Neuronal stem cell (in vitro differentiated cells): ENCODE measurements around the gene B3GAT3.
A peak's percentile ranks its signal among the peaks of the same experiment; 100 is the strongest.
"Not testable (repeated sequence)": the region's sequence is repeated elsewhere in the genome, so short reads cannot be mapped to it uniquely, and the experiment has no call there.

Source experiments
- DNase-seq: peaks from one replicate; pipeline ENCODE4 v3.0.0-alpha.2; 2013; ENCODE audit warnings: low spot score
- H2AFZ ChIP-seq: one replicate; pipeline ENCODE4 v1.6.1; 2013; ENCODE audit warnings: mild to moderate bottlenecking, low read length, inconsistent platforms
- H2AK5ac ChIP-seq: 2 replicates; pipeline ENCODE4 v1.6.1; 2013; ENCODE audit warnings: low read depth, mild to moderate bottlenecking, inconsistent platforms, low read length, moderate library complexity, mixed read lengths
- H2BK120ac ChIP-seq: 2 replicates; pipeline ENCODE4 v1.6.1; 2013; ENCODE audit warnings: low read depth, mild to moderate bottlenecking, inconsistent platforms, low read length, moderate library complexity, mixed read lengths
- H2BK12ac ChIP-seq: one replicate; pipeline ENCODE4 v1.6.1; 2013; ENCODE audit warnings: low read length, inconsistent platforms
- H2BK15ac ChIP-seq: 2 replicates; pipeline ENCODE4 v1.6.1; 2013; ENCODE audit warnings: mild to moderate bottlenecking, low read length, inconsistent platforms, mixed read lengths
- H2BK5ac ChIP-seq: one replicate; pipeline ENCODE4 v1.6.1; 2013; ENCODE audit warnings: inconsistent platforms, mild to moderate bottlenecking, low read length, moderate library complexity
- H3K14ac ChIP-seq: one replicate; pipeline ENCODE4 v1.6.1; 2013; ENCODE audit warnings: low read length, inconsistent platforms
- H3K18ac ChIP-seq: 2 replicates; pipeline ENCODE4 v1.6.1; 2013; ENCODE audit warnings: low read length, inconsistent platforms
- H3K23ac ChIP-seq: 2 replicates; pipeline ENCODE4 v1.6.1; 2013; ENCODE audit warnings: low read depth, mild to moderate bottlenecking, mixed read lengths, low read length, inconsistent platforms; ENCODE audit not compliant: poor library complexity
- H3K27ac ChIP-seq: replicated peaks from 3 replicates; pipeline ENCODE4 v1.5.1; 2013; ENCODE audit warnings: low read length, inconsistent platforms
- H3K27me3 ChIP-seq, 3 experiments: 2 replicates each; pipeline ENCODE4 v1.6.1; 2013; ENCODE audit warnings: low read length in 3 of 3, mild to moderate bottlenecking in 2 of 3, inconsistent platforms in 1 of 3, low read depth in 1 of 3, mixed read lengths in 1 of 3, moderate library complexity in 1 of 3; ENCODE audit not compliant: control insufficient read depth in 3 of 3, insufficient read depth in 3 of 3
- H3K36me3 ChIP-seq, 2 donors: replicated peaks in 1 of 2; 2 replicates each; pipeline ENCODE4 v1.6.1; 2013; ENCODE audit warnings: low read length in 2 of 2; ENCODE audit not compliant: control insufficient read depth in 2 of 2, insufficient read depth in 2 of 2
- H3K4ac ChIP-seq: 2 replicates; pipeline ENCODE4 v1.6.1; 2013; ENCODE audit warnings: inconsistent platforms, mild to moderate bottlenecking, low read length, moderate library complexity
- H3K4me1 ChIP-seq, 2 donors: 1 replicate in 1 of 2; 2 replicates in 1 of 2; pipeline ENCODE4 v1.6.1; 2013; ENCODE audit warnings: low read length in 2 of 2, low read depth in 1 of 2; ENCODE audit not compliant: control insufficient read depth in 2 of 2, insufficient read depth in 1 of 2
- H3K4me2 ChIP-seq: one replicate; pipeline ENCODE4 v1.6.1; 2013; ENCODE audit warnings: mild to moderate bottlenecking, low read length, inconsistent platforms; ENCODE audit not compliant: insufficient read depth, poor library complexity, severe bottlenecking
- H3K4me3 ChIP-seq, 2 donors: 2 replicates each; pipeline ENCODE4 v1.5.1; 2013; ENCODE audit warnings: low read length in 2 of 2, mild to moderate bottlenecking in 2 of 2, inconsistent platforms in 1 of 2, moderate library complexity in 1 of 2
- H3K79me1 ChIP-seq: one replicate; pipeline ENCODE4 v1.6.1; 2013; ENCODE audit warnings: low read depth, mild to moderate bottlenecking, inconsistent platforms, low read length, moderate library complexity
- H3K9ac ChIP-seq: one replicate; pipeline ENCODE4 v1.6.1; 2013; ENCODE audit warnings: mild to moderate bottlenecking, low read depth, low read length, inconsistent platforms; ENCODE audit not compliant: poor library complexity
- H3K9me3 ChIP-seq, 2 donors: replicated peaks in 1 of 2; 2 replicates each; pipeline versions ENCODE3 to v1.6.1; 2013; ENCODE audit warnings: low read length in 2 of 2, mild to moderate bottlenecking in 2 of 2, inconsistent platforms in 1 of 2, low read depth in 1 of 2, mixed read lengths in 1 of 2, moderate library complexity in 1 of 2; ENCODE audit not compliant: control insufficient read depth in 2 of 2, insufficient read depth in 1 of 2
- H4K8ac ChIP-seq: one replicate; pipeline ENCODE4 v1.6.1; 2013; ENCODE audit warnings: low read depth, mild to moderate bottlenecking, inconsistent platforms, low read length, moderate library complexity
- H4K91ac ChIP-seq: one replicate; pipeline ENCODE4 v1.6.1; 2013; ENCODE audit warnings: low read length, low read depth, mild to moderate bottlenecking, inconsistent platforms; ENCODE audit not compliant: poor library complexity
- WGBS, 2 donors: extraction: QIAGEN DNeasy Blood & Tissue Kit; methylation state at CpG; one replicate each; pipeline ENCODE4 v1.1.7; 2013; ENCODE audit warnings: missing lambda C conversion rate in 2 of 2, mixed read lengths in 1 of 2; ENCODE audit not compliant: insufficient read length in 2 of 2, insufficient replicate concordance in 1 of 2; ENCODE audit errors: extremely low coverage in 2 of 2; 5-methylcytosine and 5-hydroxymethylcytosine counted together

B3GAT3 gene

DNA sequence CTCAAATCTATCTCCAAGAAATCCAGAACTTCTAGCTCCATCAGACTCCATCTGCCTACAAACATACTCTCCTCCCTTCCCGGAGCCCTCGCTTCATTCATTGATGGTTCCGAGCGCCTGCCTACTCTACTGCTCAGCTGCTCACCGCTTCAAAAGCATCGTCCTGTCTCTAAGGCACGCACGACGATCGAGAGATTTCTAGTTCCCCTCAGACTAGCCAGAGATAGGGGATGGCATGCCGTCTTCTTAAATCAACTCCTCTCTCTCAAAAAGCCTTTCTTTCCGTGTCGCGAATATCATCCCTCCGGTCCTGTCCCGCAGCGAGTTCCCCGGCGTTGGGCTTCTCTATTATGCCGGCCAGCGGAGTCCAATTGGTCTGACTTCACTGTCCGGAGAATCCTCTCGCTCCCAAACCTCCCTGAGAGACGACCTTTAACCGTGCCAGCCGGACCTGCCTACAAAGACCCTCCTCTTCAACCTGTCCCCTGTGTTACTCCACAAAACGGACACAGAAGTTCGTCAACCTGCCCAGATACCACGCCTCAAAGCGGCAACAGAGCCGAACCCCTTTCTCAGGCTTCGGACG, 48.7 kb downstream of the B3GAT3 start:
- Histone ChIP-seq H2AFZ (peak overlapping the region; percentile 80), H2BK12ac (no peak overlapping the region), H3K4ac (no peak overlapping the region), H3K23ac (peak overlapping the region; percentile 15), H2BK15ac (no peak overlapping the region), H3K4me3 (peak overlapping the region; percentile 91 to 94), H2BK5ac (peak overlapping the region; percentile 69), H3K9me3 (no peaks in the 10 kb centered on the region), H3K4me2 (peak overlapping the region; percentile 78), H2AK5ac (peak overlapping the region; percentile 77), H4K91ac (no peak overlapping the region), H3K79me1 (peaks cover 10% of the 10 kb centered on the region), H3K27me3 (no peaks in the 10 kb centered on the region), H3K27ac (peak overlapping the region; percentile 33), H3K18ac (peak overlapping the region; percentile 94), H3K4me1 (peaks cover 7 to 15% of the 10 kb centered on the region in 2 donors), H3K14ac (peak overlapping the region; percentile 67), H3K9ac (peak overlapping the region; percentile 93), H2BK120ac (no peak overlapping the region), H3K36me3 (peaks cover 36 to 84% of the 10 kb centered on the region in 2 donors), H4K8ac (no peak overlapping the region)
- no peak for DNase-seq
- no CpG with 5 or more reads among the region's 33 CpGs for WGBS, 2 donors

DNA sequence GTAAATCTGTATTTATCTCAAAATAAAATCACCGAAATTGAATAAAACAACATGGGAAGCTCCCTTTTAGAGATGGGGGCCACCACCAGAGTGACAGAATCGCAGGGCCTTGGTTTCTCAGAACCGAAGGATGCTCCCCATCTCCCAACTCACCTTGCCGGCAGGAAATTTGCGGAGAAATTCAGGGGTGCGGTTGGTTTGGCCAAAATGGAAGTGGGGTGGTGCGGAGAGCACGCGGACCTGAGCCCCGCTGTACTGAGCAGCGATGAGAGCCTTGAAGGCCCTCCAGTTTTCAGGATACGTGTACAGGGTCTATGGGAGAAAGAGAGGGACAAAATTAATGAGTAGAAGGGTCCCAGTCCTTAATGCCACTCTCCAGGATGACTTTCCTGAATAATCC, 49.4 kb downstream of the B3GAT3 start:
- no peak overlapping the region for H3K14ac ChIP-seq
- H2AFZ ChIP-seq = no peak overlapping the region
- peaks cover 10% of the 10 kb centered on the region for H3K79me1 ChIP-seq
- DNase-seq = no peak
- H4K91ac ChIP-seq = no peak overlapping the region
- peak overlapping the region; percentile 78 for H3K4me2 ChIP-seq
- H2AK5ac ChIP-seq = no peak overlapping the region
- H2BK12ac ChIP-seq = no peak overlapping the region
- H3K4me1 ChIP-seq = peaks cover 7 to 15% of the 10 kb centered on the region in 2 donors
- H3K4me3 ChIP-seq = peak overlapping the region; percentile 91 to 94
- H3K36me3 ChIP-seq = peaks cover 37 to 84% of the 10 kb centered on the region in 2 donors
- no peak overlapping the region for H3K9ac ChIP-seq
- H4K8ac ChIP-seq = no peak overlapping the region
- H3K9me3 ChIP-seq = no peaks in the 10 kb centered on the region
- no peak overlapping the region for H2BK15ac ChIP-seq
- no peak overlapping the region for H3K4ac ChIP-seq
- WGBS, 2 donors = no CpG with 5 or more reads among the region's 12 CpGs
- H3K27ac ChIP-seq = no peak overlapping the region
- H3K23ac ChIP-seq = no peak overlapping the region
- no peak overlapping the region for H2BK120ac ChIP-seq
- no peaks in the 10 kb centered on the region for H3K27me3 ChIP-seq
- no peak overlapping the region for H3K18ac ChIP-seq
- no peak overlapping the region for H2BK5ac ChIP-seq

DNA sequence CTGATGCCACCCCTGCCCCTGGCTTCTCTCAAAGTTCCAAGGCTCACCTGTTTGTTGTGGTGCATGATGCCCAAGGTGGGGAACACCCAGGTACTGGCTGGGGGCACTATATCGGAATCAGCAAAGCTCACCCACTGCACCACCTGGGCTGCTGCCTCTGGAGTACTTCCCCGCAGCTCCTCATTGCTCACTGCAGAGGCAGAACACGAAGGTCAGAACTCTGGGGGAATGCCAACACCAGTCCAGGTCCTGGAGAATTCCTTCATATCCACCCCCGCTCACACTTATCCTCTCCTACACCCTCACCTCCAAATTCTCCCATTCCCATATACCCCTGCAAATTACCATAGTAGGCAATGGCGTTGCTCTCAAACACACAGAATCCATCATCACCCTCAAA, 50.3 kb downstream of the B3GAT3 start:
- H3K4me3 ChIP-seq, H4K8ac ChIP-seq, H3K27me3 ChIP-seq, H2AK5ac ChIP-seq, H2BK5ac ChIP-seq, H2BK120ac ChIP-seq, H3K23ac ChIP-seq, H3K18ac ChIP-seq, H3K9me3 ChIP-seq, H2AFZ ChIP-seq, H4K91ac ChIP-seq, H2BK12ac ChIP-seq, H2BK15ac ChIP-seq, H3K4ac ChIP-seq, H3K9ac ChIP-seq, H3K27ac ChIP-seq, H3K14ac ChIP-seq, DNase-seq, H3K4me2 ChIP-seq: not testable (repeated sequence)
- H3K36me3 ChIP-seq = peaks cover 39 to 84% of the 10 kb centered on the region in 2 donors
- whole genome bisulfite sequencing, 2 donors = 100% methylated on average over 1 of the region's 5 CpGs; no CpG with 5 or more reads in 1 of the 2 donors
- H3K79me1 ChIP-seq = peaks cover 10% of the 10 kb centered on the region
- H3K4me1 ChIP-seq = peaks cover 7 to 15% of the 10 kb centered on the region in 2 donors

- peaks cover 7 to 15% of the 10 kb centered on the region in 2 donors for H3K4me1 ChIP-seq
- H2BK120ac ChIP-seq, H3K14ac ChIP-seq, H4K8ac ChIP-seq, H3K27ac ChIP-seq, H4K91ac ChIP-seq, H3K18ac ChIP-seq, H3K27me3 ChIP-seq, H3K4me2 ChIP-seq, H2BK5ac ChIP-seq, H2BK15ac ChIP-seq, H3K4me3 ChIP-seq, H2AFZ ChIP-seq, H2AK5ac ChIP-seq, H3K4ac ChIP-seq, DNase-seq, H2BK12ac ChIP-seq, H3K9ac ChIP-seq, H3K23ac ChIP-seq, H3K9me3 ChIP-seq: not testable (repeated sequence)
- H3K79me1 ChIP-seq = peaks cover 10% of the 10 kb centered on the region
- peaks cover 37 to 84% of the 10 kb centered on the region in 2 donors for H3K36me3 ChIP-seq
- WGBS, 2 donors = no CpG with 5 or more reads among the region's 5 CpGs
These were observed 50.9 kb downstream of the B3GAT3 start for GRCh38 chr11:62570903-62571302.
